Central memory CD8-positive, alpha-beta T cell (primary cell): Measurements from ENCODE around the gene PRKAA2.
"Not testable (repeated sequence)": the region's sequence is repeated elsewhere in the genome, so short reads cannot be mapped to it uniquely, and the experiment has no call there.

Experiments
- ATAC-seq: fragments of 150-1000 bp; cut with Tn5 transposase; replicated peaks from 2 replicates; pipeline ENCODE4 v1.10.0; 2022; ENCODE audit warnings: mild to moderate bottlenecking, moderate FRiP score, moderate number of reproducible peaks; ENCODE audit not compliant: poor library complexity, severe bottlenecking; ENCODE audit errors: extremely low read depth
- DNase-seq, 2 donors: peaks; one replicate each; pipeline ENCODE4 v3.0.0; 2021; ENCODE audit warnings: low spot score in 2 of 2
- H3K27ac Mint-ChIP-seq: one replicate; pipeline ENCODE4 v1.8.0; 2022; ENCODE audit warnings: low read depth, mild to moderate bottlenecking, moderate library complexity, mixed read lengths
- H3K27me3 Mint-ChIP-seq: one replicate; pipeline ENCODE4 v1.8.0; 2022; ENCODE audit warnings: mixed read lengths
- H3K36me3 Mint-ChIP-seq: one replicate; pipeline ENCODE4 v1.8.0; 2022; ENCODE audit warnings: mild to moderate bottlenecking, moderate library complexity, mixed read lengths; ENCODE audit not compliant: insufficient read depth
- H3K4me1 Mint-ChIP-seq: one replicate; pipeline ENCODE4 v1.8.0; 2022; ENCODE audit warnings: mixed read lengths
- H3K4me3 Mint-ChIP-seq: one replicate; pipeline ENCODE4 v1.8.0; 2022; ENCODE audit warnings: mild to moderate bottlenecking, moderate library complexity, mixed read lengths
- H3K9me3 Mint-ChIP-seq: one replicate; pipeline ENCODE4 v1.8.0; 2022; ENCODE audit warnings: mixed read lengths

PRKAA2 gene

DNA sequence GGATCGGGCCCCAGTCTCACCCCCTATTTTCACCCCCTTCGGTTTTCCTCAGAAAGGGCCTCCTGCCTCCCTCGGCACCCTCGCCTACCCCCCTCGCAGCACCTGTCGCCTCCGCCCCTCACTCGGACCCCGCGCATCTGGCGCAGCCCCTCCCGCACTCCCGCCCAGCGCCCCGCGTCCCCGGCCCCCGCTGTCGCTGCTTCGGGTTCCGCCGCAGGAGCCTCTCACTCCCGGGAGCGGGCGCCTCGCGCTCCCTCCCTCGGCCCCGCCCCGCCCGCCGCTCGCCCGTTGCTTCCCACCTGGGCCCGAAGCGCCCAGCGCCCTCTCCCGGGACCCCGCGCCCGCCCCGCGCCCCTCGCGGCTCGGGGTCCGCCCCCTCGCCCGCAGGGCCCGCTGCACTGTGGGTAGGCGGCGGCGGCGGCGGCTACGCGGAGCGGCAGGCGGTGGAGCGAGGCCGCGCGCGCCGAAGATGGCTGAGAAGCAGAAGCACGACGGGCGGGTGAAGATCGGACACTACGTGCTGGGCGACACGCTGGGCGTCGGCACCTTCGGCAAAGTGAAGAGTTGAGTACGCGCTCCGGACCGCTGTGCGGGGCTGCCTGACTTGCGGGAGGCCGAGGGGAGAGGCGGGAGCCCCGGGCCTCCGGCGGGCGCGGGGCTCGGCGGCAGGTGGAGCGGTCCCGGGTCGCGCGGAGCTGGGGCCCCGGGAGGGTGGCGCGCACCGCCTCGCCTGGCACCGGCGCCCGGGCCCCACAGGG lies at the start of gene PRKAA2:
PRKAA2 (plus strand) TSS at position 396 of the 758 bp plus-strand sequence; CDS start at position 470, 74 bp downstream.
- no peaks in the 10 kb centered on the region for H3K36me3 Mint-ChIP-seq
- peaks cover 48% of the 10 kb centered on the region for H3K27me3 Mint-ChIP-seq
- H3K27ac Mint-ChIP-seq: no peak within 1 kb of the TSS
- no peak for ATAC-seq
- peak within 1 kb of the TSS; percentile 41 for H3K4me3 Mint-ChIP-seq
- no peaks in the 10 kb centered on the region for H3K9me3 Mint-ChIP-seq
- DNase-seq: no peak
- H3K4me1 Mint-ChIP-seq: no peaks in the 10 kb centered on the region

- not testable (repeated sequence) for ATAC-seq, H3K36me3 Mint-ChIP-seq, H3K4me3 Mint-ChIP-seq, H3K4me1 Mint-ChIP-seq, DNase-seq, H3K27ac Mint-ChIP-seq
- H3K27me3 Mint-ChIP-seq: peaks cover 10% of the 10 kb centered on the region
- peaks cover 11% of the 10 kb centered on the region for H3K9me3 Mint-ChIP-seq
Measured at GRCh38 chr1:56595397-56596191, 49.5 kb upstream of the PRKAA2 start.

- H3K36me3 Mint-ChIP-seq, H3K4me1 Mint-ChIP-seq, H3K4me3 Mint-ChIP-seq, H3K27me3 Mint-ChIP-seq, H3K9me3 Mint-ChIP-seq, DNase-seq, ATAC-seq, H3K27ac Mint-ChIP-seq: not testable (repeated sequence)
Measured at GRCh38 chr1:56610097-56610496, 35.0 kb upstream of the PRKAA2 start.

GRCh38 chr1:56610770-56611169 lies 34.3 kb upstream of the PRKAA2 start:
- not testable (repeated sequence) for H3K36me3 Mint-ChIP-seq, DNase-seq, H3K4me1 Mint-ChIP-seq, H3K27ac Mint-ChIP-seq, H3K4me3 Mint-ChIP-seq, ATAC-seq, H3K9me3 Mint-ChIP-seq, H3K27me3 Mint-ChIP-seq

DNA sequence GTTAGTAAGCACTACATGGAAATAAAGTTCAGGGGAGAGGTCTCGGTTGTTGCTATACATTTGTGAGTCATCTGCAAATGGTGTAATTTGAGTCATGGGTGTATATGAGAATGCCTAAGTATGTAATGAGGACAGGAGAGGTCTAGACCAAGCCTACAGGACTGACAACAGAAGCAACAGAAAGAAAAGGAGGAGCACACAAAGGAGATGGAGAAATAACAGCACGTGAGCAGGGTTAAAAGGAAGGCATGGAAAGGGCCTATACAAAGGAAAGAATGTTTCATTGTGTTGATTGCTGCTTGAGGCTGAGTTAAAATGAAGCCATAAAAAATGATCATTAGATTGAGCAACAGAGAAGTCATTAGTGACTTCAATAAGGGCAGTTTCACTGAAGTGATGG lies 28.0 kb upstream of the PRKAA2 start:
- Mint-ChIP-seq H3K27ac (no peak overlapping the region), H3K4me1 (no peaks in the 10 kb centered on the region), H3K27me3 (no peaks in the 10 kb centered on the region), H3K9me3 (no peaks in the 10 kb centered on the region), H3K36me3 (no peaks in the 10 kb centered on the region), H3K4me3 (no peak overlapping the region)
- ATAC-seq (no peak), DNase-seq (no peak)

DNA sequence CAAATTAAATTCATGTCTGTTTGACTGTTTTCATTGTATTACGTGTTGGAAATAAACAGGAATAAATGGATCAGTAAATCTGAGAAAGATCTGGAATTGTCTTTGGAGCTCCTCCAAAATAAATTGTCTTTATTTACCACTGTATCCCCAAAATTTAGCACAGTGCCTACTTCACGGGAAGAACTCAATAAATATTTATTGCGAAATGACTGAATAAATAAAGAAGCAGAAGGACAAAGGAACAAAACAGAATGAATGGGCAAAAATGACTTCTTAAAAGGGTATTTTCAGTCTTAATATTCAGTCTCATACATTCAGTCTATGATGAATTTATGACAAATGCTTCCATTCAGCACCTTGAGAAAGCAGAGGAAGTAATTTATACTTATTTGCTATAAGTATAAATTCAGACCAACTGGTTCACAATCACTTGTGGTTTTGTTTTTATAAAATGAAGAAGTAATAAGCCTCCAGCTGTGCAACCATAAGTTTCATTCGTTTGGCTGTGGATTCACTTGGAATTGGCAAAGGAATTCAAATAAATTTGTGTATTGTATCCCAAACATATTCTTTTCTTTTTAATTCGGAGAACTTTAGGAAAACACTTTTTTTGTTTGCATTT lies 19.2 kb upstream of the PRKAA2 start:
- Mint-ChIP-seq H3K36me3 (no peaks in the 10 kb centered on the region), H3K27ac (no peak overlapping the region), H3K9me3 (no peaks in the 10 kb centered on the region), H3K4me1 (no peaks in the 10 kb centered on the region), H3K27me3 (no peaks in the 10 kb centered on the region), H3K4me3 (no peak overlapping the region)
- no peak for ATAC-seq
- no peak for DNase-seq

DNA sequence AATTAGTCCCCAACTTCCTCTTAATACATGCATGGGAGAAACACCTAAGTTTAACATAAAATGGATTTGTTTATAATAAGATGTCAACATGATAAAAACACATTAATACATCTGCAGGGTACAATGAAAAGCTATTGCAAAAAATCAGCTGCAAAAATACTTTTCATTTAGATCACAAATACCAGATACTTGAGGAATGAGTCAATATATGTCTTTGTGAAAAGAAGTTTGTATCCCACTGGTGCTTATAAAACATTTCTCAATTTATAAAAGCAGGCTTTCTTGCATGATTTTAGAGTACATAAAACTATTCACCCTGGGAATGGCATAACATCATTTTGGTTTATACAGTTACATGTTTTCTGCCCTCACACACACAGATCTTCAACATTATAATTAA lies 18.6 kb upstream of the PRKAA2 start:
- DNase-seq: no peak
- Mint-ChIP-seq H3K9me3 (no peaks in the 10 kb centered on the region), H3K27me3 (no peaks in the 10 kb centered on the region), H3K27ac (no peak overlapping the region), H3K4me3 (no peak overlapping the region), H3K36me3 (no peaks in the 10 kb centered on the region), H3K4me1 (no peaks in the 10 kb centered on the region)
- ATAC-seq: no peak

DNA sequence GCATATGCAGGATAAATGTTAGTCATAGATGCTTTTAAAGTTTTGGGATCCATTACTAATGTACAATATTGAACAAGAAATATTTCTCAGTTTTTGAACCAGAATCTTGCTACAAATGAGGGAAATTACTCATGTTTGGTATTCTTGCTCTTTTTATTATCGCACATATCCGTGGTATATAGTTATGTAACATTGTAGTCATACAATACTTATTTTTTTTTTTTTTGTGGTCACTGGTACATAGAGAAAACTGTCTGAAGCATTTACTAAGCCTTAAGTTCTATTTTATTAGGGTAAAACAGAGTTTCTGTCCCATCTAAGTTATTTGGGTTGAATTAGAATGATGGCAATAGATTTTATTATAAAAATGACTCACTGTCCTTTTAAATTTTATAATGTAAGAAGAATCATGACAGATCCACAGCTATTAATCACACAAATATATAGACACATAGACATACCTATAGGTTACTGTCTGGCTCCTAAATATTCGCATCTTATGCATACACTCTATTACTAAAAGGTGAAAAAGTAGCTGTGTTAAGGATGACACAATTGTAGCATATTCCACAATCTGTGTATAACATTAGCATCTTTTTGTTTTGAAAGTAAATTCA lies 18.0 kb upstream of the PRKAA2 start:
- DNase-seq: no peak
- ATAC-seq: no peak
- Mint-ChIP-seq H3K27ac (no peak overlapping the region), H3K4me3 (no peak overlapping the region), H3K9me3 (no peaks in the 10 kb centered on the region), H3K36me3 (no peaks in the 10 kb centered on the region), H3K27me3 (no peaks in the 10 kb centered on the region), H3K4me1 (no peaks in the 10 kb centered on the region)

- Mint-ChIP-seq H3K27me3 (no peaks in the 10 kb centered on the region), H3K4me1 (no peaks in the 10 kb centered on the region), H3K36me3 (no peaks in the 10 kb centered on the region), H3K9me3 (no peaks in the 10 kb centered on the region), H3K4me3 (no peak overlapping the region), H3K27ac (no peak overlapping the region)
- DNase-seq: no peak
- ATAC-seq: no peak
Measured at GRCh38 chr1:56627636-56628039, 17.5 kb upstream of the PRKAA2 start.

DNA sequence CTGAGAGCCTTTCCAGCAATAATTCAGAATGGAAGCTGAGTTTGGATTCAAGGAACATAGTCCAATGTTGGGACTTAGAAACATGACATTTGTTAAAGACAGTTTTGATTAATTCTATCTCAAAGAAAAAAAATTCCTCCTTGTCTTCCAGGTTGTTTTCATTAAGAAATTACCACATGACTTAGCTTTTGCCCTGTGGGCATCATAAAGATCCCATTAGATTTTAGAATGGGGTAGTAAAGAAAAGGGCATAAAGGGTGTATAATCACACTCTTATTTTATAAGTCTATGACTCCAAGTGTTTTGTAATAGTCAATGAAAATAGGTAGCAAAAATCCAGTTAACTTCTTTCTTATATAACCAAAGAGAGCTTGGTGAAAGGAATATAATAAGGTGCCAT lies 14.3 kb upstream of the PRKAA2 start:
- DNase-seq: no peak
- H3K27ac Mint-ChIP-seq: no peak overlapping the region
- no peaks in the 10 kb centered on the region for H3K27me3 Mint-ChIP-seq
- H3K4me1 Mint-ChIP-seq: no peaks in the 10 kb centered on the region
- no peaks in the 10 kb centered on the region for H3K36me3 Mint-ChIP-seq
- no peak for ATAC-seq
- H3K9me3 Mint-ChIP-seq: no peaks in the 10 kb centered on the region
- no peak overlapping the region for H3K4me3 Mint-ChIP-seq

DNA sequence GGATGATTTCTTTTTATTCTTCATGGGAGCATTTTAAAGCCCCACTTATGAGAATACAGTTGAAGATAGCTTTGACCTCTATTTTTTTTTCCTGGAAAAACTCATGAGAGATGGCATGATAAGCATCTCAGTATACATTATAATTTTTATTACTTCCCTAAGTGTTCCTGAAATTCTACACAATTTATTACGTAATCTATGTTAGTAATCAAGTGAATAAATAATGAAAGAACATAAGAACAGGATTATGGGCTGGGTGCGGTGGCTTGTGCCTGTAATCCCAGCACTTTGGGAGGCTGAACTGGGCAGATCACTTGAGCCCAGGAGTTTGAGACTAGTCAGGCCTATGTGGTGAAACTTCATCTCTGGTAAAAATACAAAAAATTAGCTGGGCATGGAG lies 13.2 kb upstream of the PRKAA2 start:
- Mint-ChIP-seq H3K4me1 (no peaks in the 10 kb centered on the region), H3K36me3 (no peaks in the 10 kb centered on the region), H3K4me3 (no peak overlapping the region), H3K27me3 (no peaks in the 10 kb centered on the region), H3K27ac (no peak overlapping the region), H3K9me3 (no peaks in the 10 kb centered on the region)
- ATAC-seq (no peak), DNase-seq (no peak)

- DNase-seq (no peak), ATAC-seq (no peak)
- H3K4me1 Mint-ChIP-seq: no peaks in the 10 kb centered on the region
- H3K27me3 Mint-ChIP-seq: no peaks in the 10 kb centered on the region
- no peaks in the 10 kb centered on the region for H3K36me3 Mint-ChIP-seq
- no peaks in the 10 kb centered on the region for H3K9me3 Mint-ChIP-seq
- no peak overlapping the region for H3K27ac Mint-ChIP-seq
- no peak overlapping the region for H3K4me3 Mint-ChIP-seq
Measured at GRCh38 chr1:56634981-56635380, 10.1 kb upstream of the PRKAA2 start.
